OCI-LY7 (cell line): Measurements from ENCODE around the gene PSD2.

Experiments used
- CTCF ChIP-seq: fragments of 200-600 bp; sonication (generic); conservative IDR thresholded peaks from 2 replicates; pipeline ENCODE4 v1.5.1; 2014; ENCODE audit warnings: mild to moderate bottlenecking, antibody characterized with exemption, low read length, moderate library complexity, mixed read lengths
- EZH2phosphoT487 ChIP-seq: fragments of 200-600 bp; sonication (generic); IDR thresholded peaks from 2 replicates; pipeline ENCODE4 v1.6.1; 2018; ENCODE audit warnings: low read depth, borderline replicate concordance, mild to moderate bottlenecking, mixed run types, antibody characterized with exemption, low read length, moderate library complexity, mixed read lengths

- TF ChIP-seq CTCF (no peak), EZH2phosphoT487 (no peak)
Measured at GRCh38 chr5:139796061-139796806, 626 bp downstream of the PSD2 start.
